ENCODE measurements around the gene WFDC13. TPM values are rescaled to one million over a fixed set of nuclear protein-coding genes. Genes with fewer than 3 reads are reported as not detected.
"Not testable (repeated sequence)": the region's sequence is repeated elsewhere in the genome, so short reads cannot be mapped to it uniquely, and the experiment has no call there.

WFDC13 gene, protein sequence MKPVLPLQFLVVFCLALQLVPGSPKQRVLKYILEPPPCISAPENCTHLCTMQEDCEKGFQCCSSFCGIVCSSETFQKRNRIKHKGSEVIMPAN
- total RNA-seq (2014; rRNA removed; shearing (Covaris generic); ENCODE audit: low replicate concordance): not detected in 2 replicates

GRCh38 chr20:45701873-45702272, at the start of gene WFDC13:
Gene WFDC13, plus strand, starts transcription at chr20:45702038. Its CDS starts 86 bp downstream, at chr20:45702124.
- no peak within 1 kb of the TSS for H3K4me3 ChIP-seq (ENCODE audit: low read length)
- H3K4me1 ChIP-seq (ENCODE audit: low read length): no peaks in the 10 kb centered on the region
- no peak within 1 kb of the TSS for H3K9ac ChIP-seq (ENCODE audit: low read length)
- H3K79me2 ChIP-seq (ENCODE audit: low read length): no peaks in the 10 kb centered on the region
- H3K27me3 ChIP-seq (ENCODE audit: low read length): no peaks in the 10 kb centered on the region
- no peaks in the 10 kb centered on the region for H4K20me1 ChIP-seq (ENCODE audit: insufficient read depth, low read depth, low read length)
- no peak within 1 kb of the TSS for H3K27ac ChIP-seq (ENCODE audit: low read length)
- no peaks in the 10 kb centered on the region for H3K9me3 ChIP-seq (ENCODE audit: low read length)
- no peak within 1 kb of the TSS for H2AFZ ChIP-seq (ENCODE audit: low read length)
- no peaks in the 10 kb centered on the region for H3K9me2 ChIP-seq (replicated peaks; ENCODE audit: insufficient read depth, low read length)
- H3K36me3 ChIP-seq (ENCODE audit: insufficient read depth, low read length): no peaks in the 10 kb centered on the region
- DNase-seq: no peak
- H3K4me2 ChIP-seq (ENCODE audit: low read depth, low read length, poor library complexity, severe bottlenecking): no peak within 1 kb of the TSS

DNA sequence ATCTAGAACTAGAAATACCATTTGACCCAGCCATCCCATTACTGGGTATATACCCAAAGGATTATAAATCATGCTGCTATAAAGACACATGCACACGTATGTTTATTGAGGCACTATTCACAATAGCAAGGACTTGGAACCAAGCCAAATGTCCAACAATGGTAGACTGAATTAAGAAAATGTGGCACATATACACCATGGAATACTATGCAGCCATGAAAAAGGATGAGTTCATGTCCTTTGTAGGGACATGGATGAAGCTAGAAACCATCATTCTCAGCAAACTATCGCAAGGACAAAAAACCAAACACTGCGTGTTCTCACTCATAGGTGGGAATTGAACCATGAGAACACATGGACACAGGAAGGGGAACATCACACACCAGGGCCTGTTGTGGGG, 44.8 kb upstream of the WFDC13 start:
- not testable (repeated sequence) for H3K4me2 ChIP-seq (ENCODE audit: low read depth, low read length, poor library complexity, severe bottlenecking); H3K36me3 ChIP-seq (ENCODE audit: insufficient read depth, low read length); H3K9me2 ChIP-seq (replicated peaks; ENCODE audit: insufficient read depth, low read length); H3K9ac ChIP-seq (ENCODE audit: low read length); H2AFZ ChIP-seq (ENCODE audit: low read length); H3K9me3 ChIP-seq (ENCODE audit: low read length); H3K4me1 ChIP-seq (ENCODE audit: low read length); H3K79me2 ChIP-seq (ENCODE audit: low read length); H3K27me3 ChIP-seq (ENCODE audit: low read length); H3K27ac ChIP-seq (ENCODE audit: low read length); H3K4me3 ChIP-seq (ENCODE audit: low read length); H4K20me1 ChIP-seq (ENCODE audit: insufficient read depth, low read depth, low read length); DNase-seq

DNA sequence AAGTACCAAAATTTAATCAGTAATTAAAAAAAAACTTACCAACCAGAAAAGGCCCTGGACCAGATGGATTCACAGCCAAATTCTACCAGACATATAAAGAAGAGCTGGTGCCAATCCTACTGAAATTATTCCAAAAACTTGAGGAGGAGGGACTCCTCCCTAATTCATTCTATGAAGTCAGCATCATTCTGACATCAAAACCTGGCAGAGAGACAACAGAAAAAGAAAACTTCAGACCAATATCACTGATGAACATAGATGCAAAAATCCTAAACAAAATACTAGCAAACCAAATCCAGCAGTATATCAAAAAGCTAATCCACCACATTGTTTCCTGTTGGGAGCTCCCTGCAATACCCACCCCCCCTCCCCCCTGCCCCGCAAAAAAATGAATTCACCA, 31.7 kb upstream of the WFDC13 start, which contains the start of gene WFDC11:
Gene WFDC11, minus strand, starts transcription at position 101 of the 400 bp plus-strand sequence. CDS start 19,639 bp downstream, outside the sequence.
- Histone ChIP-seq H4K20me1 (ENCODE audit: insufficient read depth, low read depth, low read length) (no peaks in the 10 kb centered on the region), H3K27ac (ENCODE audit: low read length) (no peak within 1 kb of the TSS), H3K9me2 (replicated peaks; ENCODE audit: insufficient read depth, low read length) (no peaks in the 10 kb centered on the region), H3K79me2 (ENCODE audit: low read length) (no peaks in the 10 kb centered on the region), H3K27me3 (ENCODE audit: low read length) (no peaks in the 10 kb centered on the region), H3K4me1 (ENCODE audit: low read length) (no peaks in the 10 kb centered on the region), H2AFZ (ENCODE audit: low read length) (no peak within 1 kb of the TSS), H3K4me2 (ENCODE audit: low read depth, low read length, poor library complexity, severe bottlenecking) (no peak within 1 kb of the TSS), H3K9ac (ENCODE audit: low read length) (no peak within 1 kb of the TSS), H3K4me3 (ENCODE audit: low read length) (no peak within 1 kb of the TSS), H3K9me3 (ENCODE audit: low read length) (no peaks in the 10 kb centered on the region), H3K36me3 (ENCODE audit: insufficient read depth, low read length) (no peaks in the 10 kb centered on the region)
- no peak for DNase-seq

DNA sequence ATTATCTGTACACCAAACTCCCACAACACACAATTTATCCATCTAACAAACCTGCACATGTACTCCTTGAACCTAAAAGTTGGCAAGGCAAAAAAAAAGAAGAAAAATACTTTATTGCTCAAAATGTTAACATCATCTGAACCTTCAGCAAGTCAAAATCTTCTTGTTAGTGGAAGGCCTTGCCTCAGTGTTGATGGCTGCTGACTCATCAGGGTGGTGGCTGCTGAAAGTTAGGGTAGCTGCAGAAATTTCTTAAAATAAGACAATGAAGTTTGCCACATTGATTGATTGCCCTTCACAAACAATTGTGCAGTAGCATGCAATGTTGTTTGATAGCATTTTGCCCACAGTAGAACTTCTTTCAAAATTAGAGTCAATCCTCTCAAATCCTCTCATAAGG, 29.1 kb upstream of the WFDC13 start:
- H2AFZ ChIP-seq (ENCODE audit: low read length): no peak overlapping the region
- no peaks in the 10 kb centered on the region for H3K36me3 ChIP-seq (ENCODE audit: insufficient read depth, low read length)
- H3K4me3 ChIP-seq (ENCODE audit: low read length): no peak overlapping the region

GRCh38 chr20:45679650-45680049, 22.2 kb upstream of the WFDC13 start:
- no peak overlapping the region for H3K27ac ChIP-seq (ENCODE audit: low read length)
- H3K4me2 ChIP-seq (ENCODE audit: low read depth, low read length, poor library complexity, severe bottlenecking): no peak overlapping the region
- no peaks in the 10 kb centered on the region for H3K9me2 ChIP-seq (replicated peaks; ENCODE audit: insufficient read depth, low read length)
- H3K9me3 ChIP-seq (ENCODE audit: low read length): 0 out of 2 replicates have a peak, but pooled peaks cover 4% of the 10 kb centered on the region
- no peaks in the 10 kb centered on the region for H3K36me3 ChIP-seq (ENCODE audit: insufficient read depth, low read length)
- H3K79me2 ChIP-seq (ENCODE audit: low read length): no peaks in the 10 kb centered on the region
- H2AFZ ChIP-seq (ENCODE audit: low read length): no peak overlapping the region
- H3K4me1 ChIP-seq (ENCODE audit: low read length): no peaks in the 10 kb centered on the region
- no peak for DNase-seq
- H3K9ac ChIP-seq (ENCODE audit: low read length): no peak overlapping the region
- H3K4me3 ChIP-seq (ENCODE audit: low read length): no peak overlapping the region
- H3K27me3 ChIP-seq (ENCODE audit: low read length): no peaks in the 10 kb centered on the region
- no peaks in the 10 kb centered on the region for H4K20me1 ChIP-seq (ENCODE audit: insufficient read depth, low read depth, low read length)

More for the DNA sequence above, 29.1 kb upstream of the WFDC13 start:
- H4K20me1 ChIP-seq (ENCODE audit: insufficient read depth, low read depth, low read length): no peaks in the 10 kb centered on the region
- no peaks in the 10 kb centered on the region for H3K4me1 ChIP-seq (ENCODE audit: low read length)
- H3K9me2 ChIP-seq (replicated peaks; ENCODE audit: insufficient read depth, low read length): no peaks in the 10 kb centered on the region
- no peak overlapping the region for H3K4me2 ChIP-seq (ENCODE audit: low read depth, low read length, poor library complexity, severe bottlenecking)
- H3K9me3 ChIP-seq (ENCODE audit: low read length): no peaks in the 10 kb centered on the region
- no peak overlapping the region for H3K9ac ChIP-seq (ENCODE audit: low read length)
- no peak for DNase-seq
- H3K79me2 ChIP-seq (ENCODE audit: low read length): no peaks in the 10 kb centered on the region
- no peaks in the 10 kb centered on the region for H3K27me3 ChIP-seq (ENCODE audit: low read length)
- no peak overlapping the region for H3K27ac ChIP-seq (ENCODE audit: low read length)

DNA sequence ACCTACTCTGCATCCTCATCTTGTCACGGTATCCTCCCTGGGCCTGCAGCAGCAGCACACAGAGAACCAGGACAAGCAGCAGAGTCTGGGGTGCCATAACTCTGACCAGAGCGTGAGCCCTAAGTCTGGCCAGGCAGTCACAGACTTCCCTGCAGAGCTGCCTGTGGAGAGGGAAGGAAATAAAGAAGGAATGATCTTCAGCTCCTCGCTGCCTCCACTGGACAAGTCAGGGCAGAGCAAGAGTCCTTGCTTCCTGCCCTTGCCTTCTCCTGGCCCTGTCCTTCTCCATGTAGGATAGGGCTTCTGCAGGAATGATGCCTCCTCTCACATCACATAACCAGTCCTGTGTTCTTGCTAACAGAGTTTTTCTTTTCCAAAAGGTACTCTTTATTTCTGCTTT, 15.9 kb upstream of the WFDC13 start:
- no peak for DNase-seq
- H3K4me2 ChIP-seq (ENCODE audit: low read depth, low read length, poor library complexity, severe bottlenecking): no peak overlapping the region
- no peak overlapping the region for H2AFZ ChIP-seq (ENCODE audit: low read length)
- H3K27ac ChIP-seq (ENCODE audit: low read length): no peak overlapping the region
- no peaks in the 10 kb centered on the region for H4K20me1 ChIP-seq (ENCODE audit: insufficient read depth, low read depth, low read length)
- H3K9me3 ChIP-seq (ENCODE audit: low read length): no peaks in the 10 kb centered on the region
- H3K36me3 ChIP-seq (ENCODE audit: insufficient read depth, low read length): no peaks in the 10 kb centered on the region
- H3K4me1 ChIP-seq (ENCODE audit: low read length): no peaks in the 10 kb centered on the region
- H3K9me2 ChIP-seq (replicated peaks; ENCODE audit: insufficient read depth, low read length): no peaks in the 10 kb centered on the region
- no peaks in the 10 kb centered on the region for H3K79me2 ChIP-seq (ENCODE audit: low read length)
- H3K4me3 ChIP-seq (ENCODE audit: low read length): no peak overlapping the region
- no peaks in the 10 kb centered on the region for H3K27me3 ChIP-seq (ENCODE audit: low read length)
- no peak overlapping the region for H3K9ac ChIP-seq (ENCODE audit: low read length)

DNA sequence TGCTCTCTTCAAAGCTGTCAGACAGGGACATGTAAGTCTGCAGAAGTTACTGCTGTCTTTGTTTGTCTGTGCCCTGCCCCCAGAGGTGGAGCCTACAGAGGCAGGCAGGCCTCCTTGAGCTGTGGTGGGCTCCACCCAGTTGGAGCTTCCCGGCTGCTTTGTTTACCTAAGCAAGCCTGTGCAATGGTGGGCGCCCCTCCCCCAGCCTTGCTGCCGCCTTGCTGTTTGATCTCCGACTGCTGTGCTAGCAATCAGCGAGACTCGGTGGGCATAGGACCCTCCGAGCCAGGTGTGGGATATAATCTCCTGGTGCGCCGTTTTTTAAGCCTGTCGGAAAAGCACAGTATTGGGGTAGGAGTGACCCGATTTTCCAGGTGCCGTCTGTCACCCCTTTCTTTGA, 8.5 kb upstream of the WFDC13 start:
- H3K79me2 ChIP-seq (ENCODE audit: low read length); H2AFZ ChIP-seq (ENCODE audit: low read length); H3K27ac ChIP-seq (ENCODE audit: low read length); H3K9me3 ChIP-seq (ENCODE audit: low read length); H3K4me1 ChIP-seq (ENCODE audit: low read length); H4K20me1 ChIP-seq (ENCODE audit: insufficient read depth, low read depth, low read length); H3K36me3 ChIP-seq (ENCODE audit: insufficient read depth, low read length); H3K9ac ChIP-seq (ENCODE audit: low read length); H3K4me2 ChIP-seq (ENCODE audit: low read depth, low read length, poor library complexity, severe bottlenecking); H3K4me3 ChIP-seq (ENCODE audit: low read length); H3K9me2 ChIP-seq (replicated peaks; ENCODE audit: insufficient read depth, low read length); H3K27me3 ChIP-seq (ENCODE audit: low read length); DNase-seq: not testable (repeated sequence)

GRCh38 chr20:45695496-45695895, 6.3 kb upstream of the WFDC13 start:
- Histone ChIP-seq H3K27me3 (ENCODE audit: low read length) (no peaks in the 10 kb centered on the region), H3K4me3 (ENCODE audit: low read length) (no peak overlapping the region), H3K9ac (ENCODE audit: low read length) (no peak overlapping the region), H3K9me3 (ENCODE audit: low read length) (no peaks in the 10 kb centered on the region), H2AFZ (ENCODE audit: low read length) (no peak overlapping the region), H4K20me1 (ENCODE audit: insufficient read depth, low read depth, low read length) (no peaks in the 10 kb centered on the region), H3K4me1 (ENCODE audit: low read length) (no peaks in the 10 kb centered on the region), H3K4me2 (ENCODE audit: low read depth, low read length, poor library complexity, severe bottlenecking) (no peak overlapping the region), H3K27ac (ENCODE audit: low read length) (no peak overlapping the region), H3K9me2 (replicated peaks; ENCODE audit: insufficient read depth, low read length) (no peaks in the 10 kb centered on the region), H3K79me2 (ENCODE audit: low read length) (no peaks in the 10 kb centered on the region), H3K36me3 (ENCODE audit: insufficient read depth, low read length) (no peaks in the 10 kb centered on the region)
- DNase-seq: no peak

GRCh38 chr20:45701104-45701503, 734 bp upstream of the WFDC13 start:
- Histone ChIP-seq H3K4me2 (ENCODE audit: low read depth, low read length, poor library complexity, severe bottlenecking) (no peak overlapping the region), H3K79me2 (ENCODE audit: low read length) (no peaks in the 10 kb centered on the region), H3K4me3 (ENCODE audit: low read length) (no peak overlapping the region), H3K9me3 (ENCODE audit: low read length) (no peaks in the 10 kb centered on the region), H3K36me3 (ENCODE audit: insufficient read depth, low read length) (no peaks in the 10 kb centered on the region), H2AFZ (ENCODE audit: low read length) (no peak overlapping the region), H3K27me3 (ENCODE audit: low read length) (no peaks in the 10 kb centered on the region), H3K4me1 (ENCODE audit: low read length) (no peaks in the 10 kb centered on the region), H3K9me2 (replicated peaks; ENCODE audit: insufficient read depth, low read length) (no peaks in the 10 kb centered on the region), H3K27ac (ENCODE audit: low read length) (no peak overlapping the region), H4K20me1 (ENCODE audit: insufficient read depth, low read depth, low read length) (no peaks in the 10 kb centered on the region), H3K9ac (ENCODE audit: low read length) (no peak overlapping the region)
- DNase-seq: no peak
